CD4-positive, alpha-beta memory T cell (primary cell): ENCODE measurements around the gene IFI6. TPM values are rescaled to one million over a fixed set of nuclear protein-coding genes. Genes with fewer than 3 reads are reported as not detected.

ENCODE experiments used
- CTCF ChIA-PET: fragments of 350-600 bp; sonication (Branson Sonifier 250); formaldehyde crosslinking; loops from one replicate; lab custom pipeline; 2021; ENCODE audit warnings: inconsistent platforms; ENCODE audit not compliant: partially characterized antibody; lab: Charles Lee
- POLR2A ChIA-PET: fragments of 350-600 bp; sonication (Branson Sonifier 250); formaldehyde crosslinking; loops from one replicate; lab custom pipeline; 2021; ENCODE audit not compliant: partially characterized antibody; lab: Charles Lee
- DNase-seq, 5 donors: peaks; one replicate each; pipeline versions ENCODE4 v3.0.0 to v3.0.0-alpha.2; 2020 to 2022; ENCODE audit warnings: mixed read lengths in 1 of 5
- H3K27ac ChIP-seq: one replicate; pipeline ENCODE4 v1.7.0; 2013; ENCODE audit warnings: low read depth, low read length
- H3K27me3 ChIP-seq: 2 replicates; pipeline ENCODE4 v1.7.0; 2013; ENCODE audit warnings: mild to moderate bottlenecking, low read length, moderate library complexity; ENCODE audit not compliant: insufficient read depth
- H3K36me3 ChIP-seq: 2 replicates; pipeline ENCODE4 v1.7.0; 2013; ENCODE audit warnings: mild to moderate bottlenecking, low read length, moderate library complexity; ENCODE audit not compliant: insufficient read depth
- H3K4me1 ChIP-seq: 2 replicates; pipeline ENCODE4 v1.7.0; 2013; ENCODE audit warnings: mild to moderate bottlenecking, low read length, moderate library complexity; ENCODE audit not compliant: insufficient read depth
- H3K4me3 ChIP-seq, 2 donors: one replicate each; pipeline ENCODE4 v1.7.0; 2013; ENCODE audit warnings: low read length in 2 of 2, mild to moderate bottlenecking in 1 of 2
- H3K9me3 ChIP-seq, 2 donors: one replicate each; pipeline ENCODE4 v1.7.0; 2013; ENCODE audit warnings: low read length in 2 of 2, control low read depth in 1 of 2; ENCODE audit not compliant: control insufficient read depth in 1 of 2
- H3K27ac Mint-ChIP-seq, 7 donors: one replicate each; pipeline ENCODE4 v1.8.0; 2020 to 2021; ENCODE audit warnings: mixed read lengths in 7 of 7, mild to moderate bottlenecking in 6 of 7, inconsistent platforms in 3 of 7, moderate library complexity in 3 of 7
- H3K27me3 Mint-ChIP-seq, 2 donors: one replicate each; pipeline ENCODE4 v1.8.0; 2020 to 2021; ENCODE audit warnings: mixed read lengths in 2 of 2
- H3K36me3 Mint-ChIP-seq, 2 donors: one replicate each; pipeline ENCODE4 v1.8.0; 2020 to 2021; ENCODE audit warnings: mixed read lengths in 2 of 2, inconsistent platforms in 1 of 2, mild to moderate bottlenecking in 1 of 2
- H3K4me1 Mint-ChIP-seq, 4 donors: one replicate each; pipeline ENCODE4 v1.8.0; 2020 to 2021; ENCODE audit warnings: mixed read lengths in 4 of 4, mild to moderate bottlenecking in 1 of 4
- H3K4me3 Mint-ChIP-seq, 8 donors: one replicate each; pipeline ENCODE4 v1.8.0; 2020 to 2021; ENCODE audit warnings: mixed read lengths in 8 of 8, mild to moderate bottlenecking in 7 of 8, moderate library complexity in 6 of 8, inconsistent platforms in 3 of 8
- H3K9me3 Mint-ChIP-seq, 8 donors: one replicate each; pipeline ENCODE4 v1.8.0; 2020 to 2021; ENCODE audit warnings: mixed read lengths in 8 of 8, mild to moderate bottlenecking in 5 of 8, inconsistent platforms in 3 of 8, moderate library complexity in 1 of 8
- intact Hi-C: fragments of 100-400 bp; cut with micrococcal nuclease; formaldehyde crosslinking; loops from one replicate; pipeline ENCODE4 v1.15.1; 2023
- polyA plus RNA-seq, 2 donors: library from polyadenylated mRNA; unstranded; fragments of 300-500 nt; fragmentation: Illumina TruSeq; gene quantifications; one replicate each; pipeline ENCODE4 v1.2.3, GENCODE V29; 2021
- total RNA-seq, 2 experiments: library from RNA; stranded (reverse); gene quantifications; one replicate each; pipeline ENCODE4 v1.2.3, GENCODE V29; 2021

Gene IFI6
- total and polyA plus RNA-seq, 4 experiments from 2014 or later = 23.0 to 139 (median 43.2) TPM

DNA sequence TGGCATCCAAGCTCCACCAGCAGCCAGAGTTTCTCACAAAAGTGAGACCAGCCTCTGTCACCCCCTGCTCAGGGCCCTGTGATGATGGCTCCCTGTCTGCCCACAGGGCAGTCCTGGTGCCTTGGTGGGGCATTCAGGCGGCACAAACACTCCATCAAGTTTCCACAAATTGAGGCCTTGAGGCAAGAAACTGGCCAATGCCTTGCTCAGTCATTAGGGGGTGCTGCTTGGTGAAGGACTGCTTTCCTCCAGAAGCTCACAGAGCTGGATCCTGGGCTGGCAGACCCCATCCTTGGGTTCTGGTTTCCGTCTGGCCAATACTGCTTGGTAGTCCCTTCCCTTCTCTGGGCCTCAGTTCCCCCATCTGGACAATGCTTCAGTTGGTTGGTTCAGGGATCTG is 55.6 kb downstream of the IFI6 start:
- POLR2A ChIA-PET = interaction anchor here (0.5 to 13.7 kb wide), 5 partner anchors 12 to 896 kb away, joined by 3 to 237 read pairs (median 4); partner anchors contain the start of gene AHDC1
- no peak overlapping the region for H3K27ac ChIP-seq
- no peak for DNase-seq

More for the DNA sequence above, 55.6 kb downstream of the IFI6 start:
- H3K4me3 ChIP-seq = no peak overlapping the region
- peaks cover 45 to 77% (median 57%) of the 10 kb centered on the region in 4 donors for H3K4me1 Mint-ChIP-seq
- peak overlapping the region in 1 of 8 donors; percentile 38 for H3K4me3 Mint-ChIP-seq
- H3K9me3 Mint-ChIP-seq = no peaks in the 10 kb centered on the region
- H3K9me3 ChIP-seq = no peaks in the 10 kb centered on the region
- intact Hi-C loops = no loop called here
- no peaks in the 10 kb centered on the region for H3K36me3 ChIP-seq
- H3K27me3 Mint-ChIP-seq = no peaks in the 10 kb centered on the region
- peak overlapping the region; percentile 52 to 94 (median 85) for H3K27ac Mint-ChIP-seq
- no peaks in the 10 kb centered on the region for H3K36me3 Mint-ChIP-seq
- peaks cover 49% of the 10 kb centered on the region for H3K4me1 ChIP-seq
- CTCF ChIA-PET = interaction anchor here (1.1 to 18.9 kb wide), 3 partner anchors 9 to 50 kb away, joined by 4 to 550 read pairs (median 38); partner anchors contain the start of gene IFI6
- no peaks in the 10 kb centered on the region for H3K27me3 ChIP-seq

Other genes starting within 250 kb of the IFI6 start
- 100 to 1,000 TPM; 163 to 164 TPM for gene WASF2, start 182.0 kb downstream of the IFI6 start, total RNA-seq
- 10 to 100 TPM; 31.6 to 81.1 TPM for gene WASF2, start 182.0 kb downstream of the IFI6 start, polyA plus RNA-seq
- gene AHDC1, start 68.0 kb downstream of the IFI6 start, total RNA-seq = 10 to 100 TPM; 18.4 to 19.2 TPM
- 1 to 10 TPM in 1 of 2 donors, under 1 TPM in 1; 0.02 to 1.7 TPM for gene AHDC1, start 68.0 kb downstream of the IFI6 start, polyA plus RNA-seq
- 1 to 10 TPM; 2.7 to 2.9 TPM for gene FGR, start 37.0 kb downstream of the IFI6 start, total RNA-seq
- gene FGR, start 37.0 kb downstream of the IFI6 start, polyA plus RNA-seq = under 1 TPM; 0.12 to 0.15 TPM
- 10 to 100 TPM; 22.8 to 26.0 TPM for gene FAM76A, start 53.8 kb upstream of the IFI6 start, total RNA-seq
- gene FAM76A, start 53.8 kb upstream of the IFI6 start, polyA plus RNA-seq = 10 to 100 TPM in 1 of 2 donors, 1 to 10 TPM in 1; 3.1 to 10.3 TPM
- 10 to 100 TPM; 25.2 to 27.5 TPM for gene STX12, start 101.0 kb upstream of the IFI6 start, total RNA-seq
- gene STX12, start 101.0 kb upstream of the IFI6 start, polyA plus RNA-seq = 10 to 100 TPM; 13.7 to 17.8 TPM
- gene PPP1R8, start 158.6 kb upstream of the IFI6 start, total RNA-seq = 10 to 100 TPM; 40.8 to 45.8 TPM
- 10 to 100 TPM; 27.8 to 39.2 TPM for gene PPP1R8, start 158.6 kb upstream of the IFI6 start, polyA plus RNA-seq
- gene THEMIS2, start 200.4 kb upstream of the IFI6 start, total RNA-seq = 10 to 100 TPM; 60.5 to 64.8 TPM
- 10 to 100 TPM; 39.3 to 68.5 TPM for gene THEMIS2, start 200.4 kb upstream of the IFI6 start, polyA plus RNA-seq
- gene RPA2, start 242.4 kb upstream of the IFI6 start, total RNA-seq = 10 to 100 TPM; 60.5 to 66.1 TPM
- 100 to 1,000 TPM; 189 to 259 TPM for gene RPA2, start 242.4 kb upstream of the IFI6 start, polyA plus RNA-seq